Right ventricle myocardium inferior (tissue), 1 donor: ENCODE data around the gene GATA2. TPM values are rescaled to one million over a fixed set of nuclear protein-coding genes. Genes with fewer than 3 reads are reported as not detected.

Source experiments
- ATAC-seq: fragments of 200-7000 bp; cut with Tn5 transposase; one replicate; pipeline ENCODE4 v1.9.1; 2020; ENCODE audit warnings: mild to moderate bottlenecking, moderate library complexity
- DNase-seq: peaks from one replicate; pipeline ENCODE4 v3.0.0; 2021; ENCODE audit errors: missing footprints
- intact Hi-C: fragments of 100-400 bp; cut with DNase I; formaldehyde crosslinking; loops from one replicate; pipeline ENCODE4 v1.11.0; 2022
- total RNA-seq: library from RNA; stranded (reverse); fragmentation: NEBNext Ultra II Directional; extraction: Animal tissue kit (Norgen Biotek cat#: 25700); gene quantifications from one replicate; pipeline ENCODE4 v1.2.1, GENCODE V29; 2021
- donor health status: DM: no; HTN: yes; CAD: no; lungs with severe emphysema.

Gene GATA2
- total RNA-seq, 1 donor from 2014 or later: 9.1 TPM

DNA sequence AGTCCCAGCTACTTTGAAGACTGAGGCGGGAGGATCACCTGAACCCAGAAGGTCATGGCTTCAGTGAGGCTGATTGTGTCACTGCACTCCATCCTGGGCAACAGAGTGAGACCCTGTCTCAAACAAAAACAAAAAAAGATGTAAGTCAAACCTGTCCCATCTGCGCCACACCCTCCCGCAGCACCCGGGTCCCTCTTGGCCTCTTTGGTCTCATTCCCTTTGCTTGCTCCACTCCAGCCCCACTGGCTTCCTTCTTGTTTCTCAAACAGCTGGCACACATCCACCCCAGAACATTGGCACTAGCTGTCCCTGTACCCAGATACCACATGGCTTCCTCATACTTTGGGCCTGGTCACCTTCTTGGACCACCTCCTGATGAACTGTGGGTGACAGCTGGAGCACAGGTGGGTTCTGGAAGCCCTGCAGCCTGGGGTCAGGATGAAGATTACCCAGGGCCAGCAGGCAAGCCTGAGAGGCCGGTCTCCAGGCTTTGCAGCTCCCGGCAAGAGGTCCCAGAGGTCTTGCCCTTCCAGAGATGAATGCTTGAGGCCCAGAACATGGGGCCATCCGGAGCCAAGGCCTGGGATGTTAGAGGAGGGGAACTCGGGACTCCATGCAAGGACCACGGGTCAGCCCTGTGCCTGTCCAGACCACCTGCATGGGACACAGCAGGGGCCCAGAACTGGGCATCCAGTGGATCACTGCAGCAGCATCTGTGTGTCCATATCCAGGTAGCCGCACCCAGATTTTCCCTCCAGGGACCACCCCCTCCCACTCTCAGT lies 10.9 kb upstream of the GATA2 start:
- intact Hi-C loops: no loop called here

DNA sequence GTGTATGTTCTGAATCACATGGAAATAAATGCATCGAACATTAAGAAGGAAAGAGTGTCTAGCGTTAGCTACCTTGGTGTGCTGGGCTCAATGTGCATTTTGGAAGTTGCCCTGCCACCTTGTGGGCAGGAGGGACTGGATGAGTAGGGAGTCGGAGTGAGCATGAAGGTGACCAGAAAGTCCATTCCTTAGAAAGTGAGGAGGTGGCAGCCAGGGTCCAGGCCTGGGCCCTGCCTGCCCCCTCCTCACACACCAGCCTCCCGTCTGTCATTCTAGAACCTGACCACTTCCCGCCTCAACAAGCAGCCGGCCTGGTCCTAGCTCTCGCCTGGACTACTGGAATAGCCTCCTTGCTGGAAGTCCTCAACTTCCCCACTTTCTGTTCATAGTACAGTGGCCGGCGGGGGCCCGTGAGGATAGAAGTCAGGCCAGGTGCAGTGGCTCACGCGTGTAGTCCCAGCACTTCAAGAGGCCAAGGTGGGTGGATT lies 10.2 kb upstream of the GATA2 start:
- ATAC-seq (no peak), DNase-seq (no peak)
- intact Hi-C loops: no loop called here

More for the DNA sequence above, 10.9 kb upstream of the GATA2 start:
- DNase-seq (peak; percentile 64), ATAC-seq (no peak)

DNA sequence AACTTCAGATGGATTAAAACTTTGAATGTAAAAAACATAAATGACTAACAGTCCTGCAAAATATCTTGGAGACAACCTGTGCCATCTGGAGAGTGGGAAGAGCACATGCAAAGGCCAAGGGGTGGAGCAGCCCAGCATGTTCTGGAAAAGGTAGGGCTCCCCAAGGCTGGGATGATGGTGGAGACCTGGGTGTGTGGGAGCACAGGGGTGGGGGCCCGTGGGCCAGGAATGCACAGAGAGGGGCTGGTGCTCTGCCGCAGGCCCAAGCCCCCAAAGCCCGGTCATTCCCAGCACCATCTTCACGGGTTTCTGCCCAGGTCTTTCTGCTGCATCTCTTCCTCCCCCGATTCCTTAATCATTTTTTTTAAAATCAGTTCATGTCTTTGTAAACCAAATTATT lies 9.7 kb upstream of the GATA2 start:
- intact Hi-C loops: no loop called here
- ATAC-seq: no peak
- DNase-seq: no peak

DNA sequence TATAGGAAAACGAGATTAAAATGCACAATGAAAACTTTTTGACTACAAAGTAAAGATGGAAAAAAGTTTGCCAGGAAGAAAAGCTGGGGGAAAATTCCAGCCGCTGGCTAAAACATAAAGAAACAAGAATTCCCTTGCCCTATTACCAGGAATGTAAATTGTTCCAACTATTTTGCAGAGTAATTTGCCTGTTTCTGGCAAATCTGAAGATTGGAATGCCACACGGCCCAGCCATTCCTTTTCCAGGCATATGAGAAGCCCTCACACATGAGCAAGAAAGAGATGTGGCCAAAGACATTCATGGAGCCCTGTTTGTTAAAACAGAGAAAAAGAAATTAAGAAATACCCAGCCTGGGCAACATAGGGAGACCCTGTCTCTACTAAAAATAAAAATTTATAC lies 8.4 kb upstream of the GATA2 start:
- no peak for DNase-seq
- intact Hi-C loops: no loop called here
- ATAC-seq: no peak

DNA sequence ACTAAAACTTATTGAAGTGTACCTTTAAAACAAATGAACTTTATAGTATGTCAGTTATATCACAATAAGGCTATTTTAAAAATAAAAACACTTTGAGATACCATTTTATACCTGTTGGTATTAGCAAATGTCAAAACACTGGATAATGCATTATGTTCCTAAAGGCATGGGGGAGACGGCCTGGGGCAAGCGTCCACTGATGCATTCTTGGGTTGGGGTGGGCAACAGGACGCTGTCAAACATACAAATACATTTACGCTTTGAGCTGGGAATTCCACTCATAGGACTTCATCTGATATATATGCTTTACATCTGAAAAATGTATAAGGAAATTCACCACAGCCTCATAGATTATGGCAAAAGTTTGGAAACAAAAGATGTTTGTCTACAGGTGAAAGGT lies 7.6 kb upstream of the GATA2 start:
- ATAC-seq (no peak), DNase-seq (no peak)
- intact Hi-C loops: no loop called here

DNA sequence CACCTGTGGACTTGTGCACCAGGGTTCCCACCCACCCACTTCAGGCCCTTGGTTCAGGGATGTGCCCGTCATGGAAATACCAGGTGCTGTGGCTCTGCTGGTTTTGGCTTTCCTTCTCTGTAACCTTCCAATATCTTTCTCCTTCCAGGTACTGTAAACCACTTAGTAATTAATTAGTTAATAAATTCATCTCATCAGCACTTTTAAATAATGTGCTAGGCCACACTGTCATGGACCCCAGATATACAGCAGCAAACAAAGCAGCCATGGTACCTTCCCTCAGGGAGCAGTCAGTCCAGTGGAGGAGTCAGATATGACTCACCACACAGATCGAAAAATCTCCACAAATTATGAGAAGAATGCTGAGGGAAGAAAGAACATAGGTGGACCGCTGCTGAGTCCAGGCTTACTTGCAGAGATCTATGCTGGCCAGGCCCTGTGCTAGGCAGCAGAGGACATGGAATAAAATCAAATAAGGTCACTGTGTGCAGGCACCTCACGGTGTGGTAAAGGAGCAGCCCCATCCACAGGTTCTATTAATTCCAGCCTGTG lies 6.8 kb upstream of the GATA2 start:
- DNase-seq: no peak
- ATAC-seq: no peak
- intact Hi-C loops: loop anchor here (2.0 to 5.0 kb wide), 6 partner anchors 35 to 402 kb away; no protein-coding TSS in a partner anchor

DNA sequence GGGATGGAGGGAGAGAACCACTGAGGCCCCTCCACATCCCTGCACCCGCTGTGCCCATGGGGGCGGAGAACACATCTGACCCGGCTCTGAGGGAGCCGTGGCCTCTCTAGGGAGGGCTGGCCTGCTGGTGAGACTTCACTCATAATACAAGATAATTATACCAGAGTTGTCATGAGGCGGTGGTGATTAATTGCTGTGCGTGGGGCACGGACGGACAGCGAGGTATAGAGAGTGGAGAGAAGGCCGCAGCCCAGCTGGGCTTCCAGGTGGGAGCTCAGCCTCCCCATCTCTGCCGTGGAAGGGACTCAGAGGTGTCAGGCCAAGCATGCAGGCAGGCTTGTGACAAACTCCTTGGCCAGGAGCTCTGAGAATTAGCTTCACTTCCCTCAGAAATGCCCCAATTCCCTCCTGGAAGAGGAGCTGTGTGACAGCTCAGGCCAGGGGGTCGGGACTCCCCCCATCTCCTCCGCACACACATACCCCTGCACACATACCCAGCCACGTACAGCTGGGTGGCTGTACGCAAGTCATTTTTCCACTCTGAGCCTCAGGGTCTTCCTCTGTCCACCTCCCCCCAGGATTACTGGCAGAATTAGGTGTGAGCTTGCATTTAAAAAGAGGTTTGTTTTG lies 6.0 kb upstream of the GATA2 start:
- no peak for ATAC-seq
- intact Hi-C loops: loop anchor here (2.0 to 5.0 kb wide), 6 partner anchors 34 to 402 kb away; no protein-coding TSS in a partner anchor
- no peak for DNase-seq

DNA sequence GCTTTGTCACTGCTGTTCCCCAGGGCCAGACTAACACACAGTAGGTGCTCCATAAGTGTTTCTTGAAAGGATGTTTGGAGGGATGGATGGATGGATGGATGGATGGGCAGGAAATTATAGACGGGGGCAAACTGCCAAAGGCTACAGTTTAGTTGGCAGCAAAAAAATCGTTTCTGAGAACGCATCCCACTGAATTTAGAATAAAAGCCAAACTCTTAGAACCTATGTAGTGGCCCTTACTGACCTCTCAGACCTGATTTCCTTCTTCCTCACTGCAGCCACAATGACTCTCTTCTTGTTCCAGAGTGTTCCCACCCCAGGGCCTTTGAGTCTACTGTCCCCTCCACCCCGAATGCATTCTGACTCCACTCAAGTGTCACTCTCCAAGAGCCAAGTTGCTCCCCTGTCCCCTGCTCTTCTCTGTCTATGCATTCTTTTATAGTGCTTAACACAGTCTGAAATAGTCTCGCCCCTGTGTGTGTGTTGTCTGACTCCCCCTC lies 5.2 kb upstream of the GATA2 start:
- ATAC-seq: no peak

DNA sequence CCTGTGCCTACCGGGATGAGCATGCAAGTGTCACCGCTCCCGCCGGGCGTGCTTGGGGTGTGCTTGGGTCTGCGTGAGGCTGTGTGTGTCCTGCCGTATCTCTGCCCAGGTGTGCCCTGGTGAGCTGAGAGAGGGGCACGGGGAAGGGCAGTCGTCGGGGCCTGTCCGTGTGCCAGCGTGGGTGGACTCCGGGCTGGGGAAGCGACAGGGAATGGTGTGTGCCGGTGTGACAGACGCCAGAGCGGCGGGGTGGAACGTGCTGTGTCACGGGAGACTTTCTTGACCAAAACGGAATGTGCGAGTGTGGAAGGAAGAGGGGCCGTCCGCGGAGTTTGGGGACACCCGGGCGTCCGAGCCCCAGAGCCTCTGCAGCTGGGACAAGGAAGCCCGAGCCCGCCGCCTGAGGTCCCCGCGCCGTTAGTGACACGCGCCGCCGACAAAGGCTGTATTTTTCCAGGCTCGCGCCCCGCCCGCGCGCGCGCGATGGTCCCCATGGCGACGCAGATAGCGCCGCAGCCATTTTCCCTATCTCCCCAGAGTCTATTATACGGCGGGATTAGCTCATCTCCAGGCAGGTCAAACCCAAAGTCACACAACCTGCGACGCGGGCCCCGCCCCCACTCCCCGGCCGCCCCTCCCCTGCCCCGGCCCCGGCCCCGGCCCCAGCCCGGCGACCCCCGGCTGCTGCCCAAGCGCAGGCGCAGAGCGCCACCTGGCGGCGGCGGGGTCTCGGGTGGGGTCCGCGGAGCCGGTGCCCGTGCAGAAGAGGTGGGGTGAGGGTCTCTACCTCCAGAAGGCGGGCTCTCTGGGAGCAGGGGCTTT lies 4.5 kb upstream of the GATA2 start:
- peak; percentile 82 for DNase-seq
- ATAC-seq: peak; percentile 60
- intact Hi-C loops: loop anchor here (2.0 to 5.0 kb wide), 7 partner anchors 33 to 400 kb away; no protein-coding TSS in a partner anchor

More for the DNA sequence above, 5.2 kb upstream of the GATA2 start:
- no peak for DNase-seq
- intact Hi-C loops: loop anchor here (2.0 to 5.0 kb wide), 6 partner anchors 33 to 401 kb away; no protein-coding TSS in a partner anchor

DNA sequence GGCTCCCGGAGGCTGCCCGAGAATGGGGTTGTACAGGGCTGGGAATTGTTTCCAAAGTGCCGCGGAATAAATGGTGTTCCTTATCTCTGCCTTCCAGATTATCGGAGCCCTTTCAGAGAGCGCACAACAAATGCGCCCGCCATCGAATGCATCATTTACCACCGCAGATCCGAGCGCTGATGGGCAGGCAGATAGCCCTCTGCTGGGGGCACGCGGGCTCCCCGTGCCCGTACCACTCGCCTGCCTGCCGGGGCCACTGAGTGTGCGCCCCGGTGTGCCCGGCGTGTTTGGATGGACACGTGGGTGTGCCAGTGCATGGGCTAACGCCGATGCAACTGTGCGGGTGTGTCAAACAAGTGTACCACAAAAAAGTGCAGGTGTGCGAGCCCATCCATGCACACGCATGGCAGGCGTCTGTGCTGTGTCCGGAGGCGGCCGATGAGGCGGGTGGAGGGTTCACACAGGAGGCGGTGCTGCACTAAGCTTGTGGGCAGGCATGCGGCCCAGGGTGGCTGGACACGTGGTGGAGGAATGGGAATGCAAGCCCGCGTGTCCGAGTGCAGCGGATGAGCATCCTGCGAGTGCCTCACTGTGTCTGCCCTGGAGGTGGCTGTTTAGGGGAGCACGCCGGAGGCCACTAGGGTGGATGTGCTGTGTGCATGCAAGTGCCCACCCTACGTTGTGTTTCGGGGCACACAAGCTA lies 3.8 kb upstream of the GATA2 start:
- intact Hi-C loops: loop anchor here (2.0 to 5.0 kb wide), 6 partner anchors 69 to 399 kb away; no protein-coding TSS in a partner anchor
- DNase-seq: peak; percentile 72
- no peak for ATAC-seq

DNA sequence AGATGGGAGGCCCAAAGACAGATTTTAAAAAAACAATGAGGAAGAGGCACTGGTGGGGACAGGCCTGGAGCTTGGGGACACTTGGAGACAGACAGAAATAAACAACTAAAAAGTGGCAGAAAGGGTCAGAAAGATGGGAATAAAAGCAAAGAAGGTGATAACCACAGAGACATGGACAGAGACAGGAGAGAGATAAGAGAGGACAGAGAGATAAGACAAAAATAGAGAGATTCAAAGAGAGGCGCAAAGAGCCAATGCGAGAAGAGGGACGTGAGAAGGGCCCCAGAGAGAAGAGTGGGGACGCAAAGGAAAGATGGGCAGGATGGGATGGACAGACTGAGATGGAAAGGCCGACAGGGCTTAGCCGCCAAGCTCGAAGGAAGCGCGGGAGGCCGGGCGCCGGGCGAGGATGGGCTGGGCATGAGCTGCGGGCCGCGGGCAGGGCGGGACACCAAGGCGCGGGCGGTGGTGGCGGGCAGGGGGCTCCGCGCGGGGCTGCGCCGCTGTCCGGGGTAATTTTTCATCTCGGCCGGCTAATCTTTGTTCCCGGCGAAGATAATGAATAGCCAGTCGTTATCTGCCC lies 3.1 kb upstream of the GATA2 start:
- no peak for DNase-seq
- ATAC-seq: no peak
- intact Hi-C loops: loop anchor here (2.0 to 5.0 kb wide), 6 partner anchors 69 to 399 kb away; no protein-coding TSS in a partner anchor

DNA sequence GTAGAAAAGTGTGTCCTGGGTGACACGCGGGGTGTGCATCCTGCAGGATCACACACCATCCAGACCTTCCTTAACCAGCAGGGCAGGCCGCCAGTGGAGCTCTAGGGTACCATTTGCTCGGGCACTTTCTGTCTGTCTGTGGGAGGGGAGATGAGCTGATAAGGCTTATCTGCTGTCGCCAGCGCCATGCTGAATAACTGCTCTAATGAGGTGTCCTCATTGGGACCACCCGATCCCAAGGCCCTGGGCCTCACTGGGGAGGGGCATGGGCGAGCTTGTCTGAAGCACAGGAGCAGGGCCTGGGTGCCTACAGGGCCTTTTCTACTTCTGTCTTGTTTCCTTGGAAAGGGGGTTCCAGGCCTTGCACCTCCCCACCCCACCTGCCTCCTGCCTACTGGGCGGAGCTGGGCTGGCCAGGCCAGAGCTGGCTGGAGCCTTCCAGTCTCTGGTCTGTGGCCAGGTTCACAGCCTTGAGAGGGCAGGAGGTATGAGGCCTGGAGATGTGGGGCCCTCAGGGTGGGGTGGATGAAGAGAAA lies 2.5 kb upstream of the GATA2 start:
- no peak for ATAC-seq
- intact Hi-C loops: loop anchor here (5.0 kb wide), 5 partner anchors 68 to 398 kb away; no protein-coding TSS in a partner anchor
- no peak for DNase-seq

DNA sequence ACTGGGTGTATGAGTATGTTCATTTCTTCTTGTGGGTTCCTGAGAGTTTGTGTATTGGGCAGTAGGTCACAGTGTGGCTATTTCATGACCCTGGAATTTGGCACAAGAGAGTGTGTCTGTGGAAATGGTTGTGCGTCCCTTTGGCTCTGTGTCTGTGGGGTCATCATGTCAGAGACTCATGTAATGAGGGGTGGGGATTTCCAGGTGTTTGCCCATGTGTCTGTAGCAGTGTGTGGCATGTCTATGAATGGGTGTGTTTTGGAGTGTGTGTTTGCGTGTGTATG lies 1.3 kb upstream of the GATA2 start:
- no peak for DNase-seq
- intact Hi-C loops: no loop called here
- ATAC-seq: no peak

DNA sequence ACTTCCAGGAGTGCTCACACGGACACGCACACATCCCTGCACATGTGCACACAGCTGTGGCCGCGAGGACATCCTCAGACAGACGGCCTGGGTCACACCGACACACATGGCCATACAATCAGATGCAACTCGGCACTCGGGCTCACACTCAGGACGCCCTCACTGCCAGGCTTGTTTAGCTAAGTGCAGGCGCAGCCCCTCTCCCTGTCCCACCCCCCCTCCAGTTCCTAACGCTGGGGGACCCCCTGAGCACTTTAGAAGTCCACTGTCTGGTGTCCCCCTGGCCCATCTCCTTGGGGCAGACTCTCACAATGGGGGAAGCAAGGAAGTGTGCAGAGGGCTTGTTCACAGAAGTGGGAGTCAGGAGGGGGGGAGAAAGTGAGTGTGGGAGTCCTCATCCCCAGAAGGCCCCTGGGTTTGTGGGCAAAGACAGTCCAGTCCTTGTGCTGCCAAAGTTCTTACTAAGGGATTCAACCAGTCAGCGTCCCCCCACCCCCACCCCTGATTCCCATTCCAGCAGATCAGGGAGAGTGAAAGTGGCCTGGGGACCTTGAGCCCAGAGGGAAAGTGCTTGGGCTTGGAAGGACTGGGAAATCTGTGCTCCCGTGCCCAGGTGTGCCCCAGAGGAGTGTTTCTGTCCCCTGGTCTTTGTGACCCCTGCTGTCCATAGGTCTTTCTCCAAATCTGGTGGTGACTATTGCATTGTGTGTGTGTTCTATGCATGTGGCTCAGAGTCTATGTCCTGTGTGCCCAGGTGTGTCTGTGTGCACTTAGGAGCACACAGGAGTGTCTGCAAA lies 767 bp upstream of the GATA2 start:
- DNase-seq (no peak), ATAC-seq (no peak)
- intact Hi-C loops: no loop called here

DNA sequence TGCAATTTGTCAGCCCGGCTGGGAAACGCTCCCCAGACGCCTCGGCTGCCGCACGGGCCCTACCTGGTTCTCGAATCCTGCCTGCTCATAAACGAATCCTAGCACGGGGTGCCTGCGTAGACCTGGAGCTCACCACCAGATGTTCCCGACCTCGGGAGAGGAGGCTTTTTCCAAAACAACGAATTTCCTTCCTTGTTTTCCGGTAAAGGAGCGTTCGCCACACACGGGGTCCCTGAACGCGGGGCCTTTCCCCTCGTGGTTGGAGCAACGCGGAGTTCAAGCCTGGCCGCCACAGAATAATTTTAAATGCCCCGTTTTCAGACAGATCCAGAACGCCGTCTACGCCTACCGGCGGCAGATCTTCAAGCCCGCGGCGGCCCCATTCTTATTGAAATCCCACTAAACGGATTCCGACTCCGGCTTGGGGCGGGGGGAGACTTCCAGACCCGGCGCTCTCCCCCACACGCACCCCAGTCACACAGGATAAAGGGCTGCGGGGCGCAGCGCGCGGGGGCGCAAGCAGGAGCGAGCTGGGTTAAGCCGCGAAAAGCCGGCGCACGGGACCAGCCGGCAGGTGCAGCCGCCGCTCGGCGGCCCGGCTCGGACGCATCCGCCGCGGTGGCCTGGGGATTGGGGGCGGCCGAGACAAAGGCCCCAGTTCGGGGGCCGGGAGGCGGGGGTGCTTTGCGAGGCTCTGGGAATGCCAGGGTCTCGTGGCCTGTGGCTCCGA lies 895 bp downstream of the GATA2 start:
- ATAC-seq (no peak), DNase-seq (peak; percentile 72)
- intact Hi-C loops: no loop called here

DNA sequence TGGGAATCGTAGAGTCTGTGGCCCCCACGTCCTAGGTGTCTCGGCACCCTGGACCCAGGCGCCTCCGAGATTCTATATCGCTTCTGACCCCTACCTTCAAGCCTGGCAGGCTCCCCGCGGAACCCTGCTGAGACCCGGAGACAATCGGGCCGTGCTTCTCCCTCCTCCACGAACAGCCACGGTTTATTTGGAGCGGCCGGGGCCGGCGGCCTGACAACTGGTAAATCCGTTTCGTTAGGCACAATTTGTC lies 1.4 kb downstream of the GATA2 start:
- no peak for DNase-seq
- intact Hi-C loops: no loop called here
- ATAC-seq: no peak
